ENCODE measurements around the gene PRUNE2.

The PRUNE2 gene

DNA sequence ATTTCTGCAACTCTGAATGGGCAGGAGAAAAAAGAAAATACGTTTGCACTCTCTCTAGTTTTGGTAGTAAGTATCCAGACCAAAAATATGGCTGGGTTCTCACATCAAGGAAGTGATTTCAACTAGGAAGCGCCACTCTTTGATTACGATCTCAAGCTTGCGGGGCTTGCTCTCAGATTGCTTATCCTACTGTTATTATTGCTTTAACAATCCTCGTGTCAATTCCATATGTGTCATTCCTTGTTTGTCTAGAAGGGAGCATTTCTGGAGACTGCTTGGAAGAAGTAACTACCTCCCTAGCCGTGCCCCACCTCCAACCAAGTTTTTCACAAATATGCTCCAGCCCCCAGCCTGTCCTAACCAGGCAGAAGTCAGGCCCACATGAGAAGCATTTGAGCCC lies 3.5 kb downstream of the PRUNE2 start:
- DNase-seq (ENCODE audit: low read depth in 2 of 2, low spot score in 1 of 2) = no peak

GRCh38 chr9:76901801-76902200 lies 4.1 kb downstream of the PRUNE2 start:
- no peak for DNase-seq (ENCODE audit: low read depth in 2 of 2, low spot score in 1 of 2)

DNA sequence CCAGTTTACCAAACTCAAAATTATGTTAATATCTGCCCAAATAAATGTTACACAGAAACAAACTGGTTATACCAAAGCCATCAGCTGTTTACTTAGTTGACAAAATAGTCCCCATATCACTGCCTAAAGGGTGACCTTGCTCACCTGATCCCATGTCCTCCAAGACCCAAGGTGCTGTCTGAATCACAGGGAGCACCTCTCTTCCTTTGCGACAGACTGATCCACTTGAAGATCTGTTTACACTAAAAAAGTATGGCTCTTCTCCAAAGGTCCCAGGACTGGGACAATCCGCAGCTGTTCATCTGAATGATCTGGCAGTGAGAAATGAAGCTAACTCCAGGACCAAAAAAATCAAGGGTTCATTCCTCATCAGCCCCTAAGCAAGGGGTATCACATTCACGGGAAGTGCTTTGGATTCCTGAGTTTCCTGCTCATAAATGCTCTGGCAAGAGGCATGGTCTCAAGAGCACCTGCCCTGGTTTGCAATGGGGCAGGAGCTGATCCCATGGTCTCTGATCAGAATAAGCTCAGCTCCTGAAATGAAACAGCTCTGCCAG lies 5.0 kb downstream of the PRUNE2 start:
- no peak for DNase-seq (ENCODE audit: low read depth in 2 of 2, low spot score in 1 of 2)

GRCh38 chr9:76898786-76899185 lies 7.1 kb downstream of the PRUNE2 start:
- no peak for DNase-seq (ENCODE audit: low read depth in 2 of 2, low spot score in 1 of 2)

DNA sequence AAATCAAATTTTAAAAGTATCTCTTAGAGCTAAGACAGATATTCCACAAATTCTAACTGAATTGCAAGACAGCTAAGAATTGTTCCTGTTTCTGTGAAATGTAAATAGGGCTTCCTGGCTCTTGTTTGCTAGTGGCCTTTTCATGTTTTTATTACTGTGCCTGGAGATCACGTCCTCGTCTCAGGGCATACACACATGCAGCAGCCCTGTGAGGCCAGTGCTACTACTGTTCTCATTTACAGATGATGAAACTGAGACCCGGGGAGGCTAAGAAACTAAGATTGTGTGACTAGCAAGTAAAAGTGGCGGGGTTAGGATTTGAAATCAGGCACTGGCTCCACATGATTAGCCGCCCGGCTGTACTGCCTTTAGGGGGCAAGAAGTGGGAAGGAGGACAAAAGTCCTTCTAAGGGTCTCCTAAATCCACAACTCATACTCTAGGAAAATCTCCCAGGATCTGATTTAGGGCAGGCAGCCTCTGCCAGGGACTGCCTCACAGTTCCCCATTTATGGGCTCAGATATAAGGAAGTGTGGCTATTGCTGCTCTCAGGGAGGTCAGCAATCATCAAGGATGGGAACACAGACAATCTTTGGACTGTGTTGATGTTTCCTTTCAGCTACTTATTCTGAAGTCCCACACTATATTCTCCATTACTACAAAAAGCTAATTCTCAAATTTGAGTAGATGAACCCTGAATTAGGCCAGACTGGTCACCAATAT lies 7.9 kb downstream of the PRUNE2 start:
- DNase-seq (ENCODE audit: low read depth in 2 of 2, low spot score in 1 of 2) = no peak

DNA sequence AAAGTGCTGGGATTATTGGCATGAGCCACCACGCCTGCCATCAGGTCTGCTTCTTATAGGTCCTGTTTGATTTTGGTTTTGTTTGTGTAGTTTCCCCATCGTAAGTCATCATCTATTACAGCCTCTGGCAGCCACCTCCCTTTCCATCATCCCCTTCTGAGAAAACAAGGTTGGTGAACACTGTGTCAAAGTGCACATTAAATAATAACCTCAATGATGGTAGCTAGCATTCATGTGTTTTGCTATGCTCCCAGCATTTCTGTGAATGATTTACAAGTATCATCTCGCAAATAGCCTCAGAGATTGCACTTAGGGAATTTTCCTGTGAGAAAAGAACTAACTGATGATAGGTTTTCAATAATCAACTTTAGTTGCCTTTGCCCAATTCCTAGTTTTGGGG lies 9.9 kb downstream of the PRUNE2 start:
- DNase-seq (ENCODE audit: low read depth in 2 of 2, low spot score in 1 of 2) = no peak

GRCh38 chr9:76895186-76895585 lies 10.7 kb downstream of the PRUNE2 start:
- DNase-seq (ENCODE audit: low read depth in 2 of 2, low spot score in 1 of 2) = no peak

DNA sequence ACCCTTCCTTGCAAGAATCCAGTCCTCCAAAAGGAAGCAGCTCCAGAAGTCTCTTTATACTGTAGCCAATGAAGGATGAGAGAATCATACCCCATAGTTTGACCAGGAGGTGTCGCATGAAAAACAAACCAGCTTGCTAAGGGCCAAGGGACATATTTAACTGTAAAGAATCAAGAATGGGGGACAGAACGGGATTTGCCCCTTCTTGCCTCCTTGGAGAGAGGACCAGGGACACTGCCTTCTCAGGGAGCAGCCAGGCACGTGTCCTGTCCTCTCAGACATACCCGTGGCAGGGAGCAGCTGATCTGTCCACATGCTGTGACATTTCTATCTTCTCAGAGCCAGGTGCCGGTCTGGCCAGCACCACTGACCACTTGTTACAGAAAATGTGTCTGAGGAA lies 11.7 kb downstream of the PRUNE2 start:
- DNase-seq (ENCODE audit: low read depth in 2 of 2, low spot score in 1 of 2) = no peak

GRCh38 chr9:76893395-76893932 lies 12.4 kb downstream of the PRUNE2 start:
- DNase-seq (ENCODE audit: low read depth in 2 of 2, low spot score in 1 of 2) = no peak

GRCh38 chr9:76891874-76892273 lies 14.0 kb downstream of the PRUNE2 start:
- no peak for DNase-seq (ENCODE audit: low read depth in 2 of 2, low spot score in 1 of 2)

DNA sequence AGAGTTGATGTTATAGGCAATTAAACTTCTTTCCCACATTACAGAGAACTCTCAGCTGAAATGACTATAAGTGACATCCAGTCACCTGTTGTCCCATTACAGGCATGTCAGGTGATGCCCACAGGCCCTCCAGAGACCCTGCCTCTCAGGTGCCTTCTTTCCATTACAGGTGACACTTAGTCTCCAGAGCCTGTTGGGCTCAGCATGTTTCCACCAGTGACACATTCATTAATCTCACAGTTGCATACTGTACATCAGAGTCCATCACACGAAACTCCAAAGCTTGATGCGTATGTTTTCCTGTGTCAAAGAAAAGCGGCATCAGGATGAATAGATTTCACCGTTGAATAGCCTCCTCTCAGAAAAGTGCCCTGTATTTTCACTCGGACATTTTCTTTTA lies 14.6 kb downstream of the PRUNE2 start:
- DNase-seq (ENCODE audit: low read depth in 2 of 2, low spot score in 1 of 2) = no peak

- DNase-seq (ENCODE audit: low read depth in 2 of 2, low spot score in 1 of 2) = no peak
These were observed 18.0 kb downstream of the PRUNE2 start for GRCh38 chr9:76887951-76888350.

DNA sequence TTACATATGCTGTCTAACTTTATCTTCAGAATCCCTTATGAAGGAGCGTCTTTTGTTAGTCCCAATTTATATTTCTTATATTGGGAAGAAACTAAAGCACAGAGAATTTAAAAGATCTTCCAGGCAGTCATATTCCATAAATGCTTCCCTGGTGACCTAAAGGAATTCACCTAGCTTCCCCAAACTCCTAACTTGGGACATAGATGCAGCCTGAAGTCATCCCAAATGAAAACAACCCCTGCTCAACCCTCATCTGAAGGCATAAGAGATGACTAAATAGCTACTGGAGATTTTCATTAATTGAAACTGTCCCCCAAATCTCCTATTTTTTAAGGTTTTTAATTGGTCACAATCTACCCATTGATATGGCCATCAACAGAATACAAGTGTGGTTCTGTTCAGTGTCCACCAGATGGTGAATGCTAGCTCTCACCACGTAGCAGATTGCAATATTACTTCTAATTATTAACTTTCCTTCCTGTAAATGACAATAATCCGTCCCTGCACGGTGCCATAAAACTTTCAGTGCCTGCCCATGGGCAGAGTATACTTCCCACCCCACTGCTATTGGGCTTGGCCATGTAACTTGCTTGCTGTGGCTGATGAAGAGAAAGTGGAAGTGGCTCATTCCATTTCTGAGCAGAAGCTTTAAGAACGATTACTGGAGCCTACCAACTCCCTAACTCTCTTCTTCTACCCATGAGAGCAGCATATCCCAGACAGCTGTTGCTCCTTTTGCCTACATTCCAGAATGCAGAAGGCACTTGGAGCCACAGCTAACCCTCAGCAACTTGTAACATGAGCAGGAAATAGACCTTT lies 18.7 kb downstream of the PRUNE2 start:
- DNase-seq (ENCODE audit: low read depth in 2 of 2, low spot score in 1 of 2) = no peak

DNA sequence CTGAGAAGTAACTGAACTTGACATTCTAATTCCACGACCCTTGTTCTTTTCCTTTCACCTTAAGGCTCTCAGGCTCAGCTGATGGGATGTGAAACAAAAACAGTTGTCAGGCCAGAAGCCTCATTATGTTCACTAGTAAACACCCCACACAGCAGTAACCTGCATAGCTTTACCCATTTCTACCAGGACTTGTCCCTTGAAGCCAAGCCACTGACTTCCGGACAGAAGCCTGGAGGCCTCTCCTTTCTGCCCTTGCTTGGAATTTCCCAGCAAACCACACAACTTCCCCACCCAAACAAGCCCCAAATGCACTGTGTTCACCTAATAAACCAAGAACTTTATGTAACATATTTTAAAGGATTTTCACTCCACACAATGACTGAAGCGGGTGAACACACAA lies 19.6 kb downstream of the PRUNE2 start:
- no peak for DNase-seq (ENCODE audit: low read depth in 2 of 2, low spot score in 1 of 2)

DNA sequence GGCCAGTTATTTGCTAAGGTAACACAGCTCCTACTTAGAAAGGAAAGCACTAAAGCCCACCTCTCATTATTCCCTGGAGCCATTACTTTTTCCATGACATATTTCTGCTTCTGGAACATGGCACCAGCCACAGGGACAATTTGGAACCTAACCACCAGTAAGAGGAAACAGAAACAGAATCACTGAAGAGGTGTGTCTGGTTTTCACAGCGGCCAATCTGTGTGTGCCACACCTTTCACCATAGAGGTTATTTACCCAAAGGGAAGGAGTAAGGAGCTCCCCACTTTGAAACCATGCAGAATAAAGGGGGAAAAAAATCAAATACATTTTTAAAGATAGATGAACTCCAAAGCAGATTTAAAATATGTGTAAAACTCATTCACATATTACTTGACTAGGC lies 21.1 kb downstream of the PRUNE2 start:
- no peak for DNase-seq (ENCODE audit: low read depth in 2 of 2, low spot score in 1 of 2)

DNA sequence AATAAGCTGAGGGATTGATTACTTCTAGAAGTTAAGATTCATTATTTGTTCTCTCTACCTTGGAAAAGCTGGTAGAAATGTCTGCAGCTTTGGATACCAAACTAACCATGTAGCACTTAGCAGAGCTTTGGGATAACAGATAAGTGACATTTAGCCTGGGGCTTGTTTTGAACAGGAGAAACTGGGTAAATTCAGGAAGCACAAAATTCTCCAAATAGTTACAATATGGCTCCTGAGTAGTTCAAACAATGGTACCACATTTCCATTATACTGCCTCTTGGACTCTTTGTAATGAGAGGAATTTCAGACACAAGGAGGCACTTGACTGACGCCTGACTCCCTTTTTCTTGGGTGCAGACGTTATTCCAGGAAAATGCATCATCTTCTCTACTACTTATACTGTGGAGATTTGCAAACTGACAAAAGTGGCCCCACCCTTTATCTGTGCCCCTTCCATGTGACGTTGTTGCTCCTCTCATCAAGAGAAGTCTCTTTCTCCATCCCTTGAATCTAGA lies 22.5 kb downstream of the PRUNE2 start:
- no peak for DNase-seq (ENCODE audit: low read depth in 2 of 2, low spot score in 1 of 2)

DNA sequence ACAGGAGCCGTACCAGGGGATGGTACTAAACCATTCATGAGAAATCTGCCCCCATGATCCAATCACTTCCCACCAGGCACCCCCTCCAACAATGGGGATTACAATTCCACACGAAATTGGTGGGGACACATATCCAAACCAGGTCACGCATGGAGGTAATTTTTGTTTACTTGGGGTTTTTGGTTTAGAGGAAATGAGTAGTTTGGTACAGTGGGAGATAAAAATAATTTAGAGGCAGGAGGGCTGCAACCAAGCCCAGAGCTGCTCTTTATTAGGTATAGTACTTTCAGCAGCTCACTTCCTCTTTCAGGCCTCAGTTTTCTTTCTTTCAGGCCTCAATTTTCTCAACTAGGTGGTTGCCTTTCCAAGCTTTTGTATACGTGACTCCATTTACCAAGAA lies 23.2 kb downstream of the PRUNE2 start:
- DNase-seq (ENCODE audit: low read depth in 2 of 2, low spot score in 1 of 2) = no peak

- DNase-seq (ENCODE audit: low read depth in 2 of 2, low spot score in 1 of 2) = no peak
These were observed 25.7 kb downstream of the PRUNE2 start for GRCh38 chr9:76880210-76880609.

GRCh38 chr9:76878933-76879332 lies 27.0 kb downstream of the PRUNE2 start:
- no peak for DNase-seq (ENCODE audit: low read depth in 2 of 2, low spot score in 1 of 2)

DNA sequence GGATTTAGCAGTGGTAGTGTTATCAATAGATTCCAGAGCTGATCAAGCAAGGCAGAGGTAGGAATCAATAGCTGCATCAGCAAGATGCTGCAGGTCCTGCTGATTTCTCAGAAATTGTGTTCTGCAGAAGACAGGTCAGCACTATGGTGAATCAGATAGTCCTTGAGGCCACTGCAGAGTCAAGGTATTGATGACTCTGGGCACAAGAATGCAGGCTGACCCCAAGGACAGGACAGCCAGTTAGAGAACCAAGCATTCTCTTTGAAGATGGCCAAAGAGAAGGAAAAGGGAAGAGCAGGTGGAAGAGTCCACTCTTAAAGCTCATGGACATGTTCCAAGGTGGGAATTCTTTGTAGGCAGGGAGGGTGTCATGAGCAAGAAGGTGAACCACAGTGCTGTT lies 28.0 kb downstream of the PRUNE2 start:
- no peak for DNase-seq (ENCODE audit: low read depth in 2 of 2, low spot score in 1 of 2)

- DNase-seq (ENCODE audit: low read depth in 2 of 2, low spot score in 1 of 2) = no peak
These were observed 29.8 kb downstream of the PRUNE2 start for GRCh38 chr9:76876098-76876497.

DNA sequence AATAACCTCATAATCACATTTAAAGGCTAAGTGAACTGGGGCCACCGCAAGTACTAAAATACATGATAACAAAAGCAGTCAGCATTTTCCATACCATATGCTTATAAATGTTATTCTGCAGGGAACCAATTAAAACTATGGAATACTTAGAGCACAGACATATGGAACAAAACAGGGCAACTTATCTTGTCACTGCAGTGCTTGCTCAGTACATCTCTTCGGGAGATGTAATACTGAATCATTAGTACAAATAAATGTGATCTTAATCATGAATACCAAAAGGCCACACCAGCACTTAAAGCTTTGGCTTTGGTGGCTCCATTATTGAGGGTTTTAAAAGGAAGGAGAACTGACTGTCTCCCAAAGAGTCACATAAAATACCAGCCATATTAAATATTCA lies 32.1 kb downstream of the PRUNE2 start:
- DNase-seq (ENCODE audit: low read depth in 2 of 2, low spot score in 1 of 2) = no peak
